ENCODE data around the gene ATP10B.

DNA sequence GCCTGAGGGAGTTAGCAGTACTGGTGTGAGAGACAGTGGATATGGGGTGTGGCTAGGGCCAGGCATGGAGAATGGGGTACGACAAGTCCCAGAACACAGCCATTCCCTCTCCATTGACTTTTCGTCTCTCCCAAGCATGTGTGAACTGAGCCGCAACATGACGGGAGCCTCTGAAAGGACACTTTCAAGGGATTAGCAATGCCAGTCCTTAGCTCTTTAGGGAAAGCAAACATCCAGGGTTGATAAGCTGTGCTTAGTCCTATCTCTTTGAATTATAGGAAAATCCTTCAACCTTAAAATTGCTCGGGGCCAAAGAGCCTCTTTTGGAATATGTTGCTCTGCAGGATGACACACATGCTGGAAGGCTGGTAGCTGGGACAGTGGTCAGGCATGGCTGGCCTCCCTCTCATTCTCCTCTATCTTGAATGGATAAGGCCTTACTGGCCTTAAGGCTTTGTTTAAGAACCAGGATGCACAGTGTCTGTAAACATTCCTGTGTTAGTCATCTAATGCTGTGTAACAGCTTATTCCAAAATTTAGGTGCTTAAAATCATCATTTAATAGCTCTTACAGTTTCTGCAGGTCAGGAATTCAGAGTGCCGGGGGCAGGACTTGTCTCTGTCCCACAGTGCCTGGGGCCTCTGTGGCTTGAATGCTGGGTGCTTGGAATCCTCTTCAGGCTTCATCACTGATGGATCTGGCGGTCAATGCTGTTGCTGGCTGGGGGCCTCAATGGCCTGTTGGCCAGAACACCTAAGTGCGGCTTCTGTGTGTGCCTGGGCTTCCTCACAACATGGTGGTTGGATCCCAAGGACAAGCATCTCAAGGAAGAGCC lies 335.1 kb downstream of the ATP10B start:
- TF ChIP-seq, protein P1, sequence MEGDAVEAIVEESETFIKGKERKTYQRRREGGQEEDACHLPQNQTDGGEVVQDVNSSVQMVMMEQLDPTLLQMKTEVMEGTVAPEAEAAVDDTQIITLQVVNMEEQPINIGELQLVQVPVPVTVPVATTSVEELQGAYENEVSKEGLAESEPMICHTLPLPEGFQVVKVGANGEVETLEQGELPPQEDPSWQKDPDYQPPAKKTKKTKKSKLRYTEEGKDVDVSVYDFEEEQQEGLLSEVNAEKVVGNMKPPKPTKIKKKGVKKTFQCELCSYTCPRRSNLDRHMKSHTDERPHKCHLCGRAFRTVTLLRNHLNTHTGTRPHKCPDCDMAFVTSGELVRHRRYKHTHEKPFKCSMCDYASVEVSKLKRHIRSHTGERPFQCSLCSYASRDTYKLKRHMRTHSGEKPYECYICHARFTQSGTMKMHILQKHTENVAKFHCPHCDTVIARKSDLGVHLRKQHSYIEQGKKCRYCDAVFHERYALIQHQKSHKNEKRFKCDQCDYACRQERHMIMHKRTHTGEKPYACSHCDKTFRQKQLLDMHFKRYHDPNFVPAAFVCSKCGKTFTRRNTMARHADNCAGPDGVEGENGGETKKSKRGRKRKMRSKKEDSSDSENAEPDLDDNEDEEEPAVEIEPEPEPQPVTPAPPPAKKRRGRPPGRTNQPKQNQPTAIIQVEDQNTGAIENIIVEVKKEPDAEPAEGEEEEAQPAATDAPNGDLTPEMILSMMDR (IDR thresholded peaks at IDR 0.05): no peak
- TF ChIP-seq EP300 (IDR thresholded peaks at IDR 0.05): no peak
